Caco-2 (cell line): Measurements from ENCODE around the gene TMEM156. TPM values are rescaled to one million over a fixed set of nuclear protein-coding genes. Genes with fewer than 3 reads are reported as not detected.

Experiments used
- BruUV-seq: library from RNA; stranded (reverse); fragments of 400-500 nt; replicated peaks from 2 replicates; lab custom pipeline; 2021; lab: Mats Ljungman, UMichigan
- CTCF ChIA-PET: fragments of 300-600 bp; sonication (Branson Sonifier 250); formaldehyde crosslinking; loops from one replicate; lab custom pipeline; 2022; ENCODE audit warnings: antibody characterized with exemption; lab: Charles Lee
- POLR2A ChIA-PET: fragments of 300-600 bp; sonication (Branson Sonifier 250); formaldehyde crosslinking; loops from one replicate; lab custom pipeline; 2022; ENCODE audit warnings: antibody characterized with exemption; lab: Charles Lee
- DNase-seq, 2 experiments: peaks; one replicate each; pipeline versions ENCODE4 v3.0.0 to v3.0.0-alpha.2; 2020 to 2022
- H3K27me3 ChIP-seq: replicated peaks from 2 replicates; pipeline ENCODE4 v1.6.0; 2011; ENCODE audit warnings: low read length; ENCODE audit not compliant: control insufficient read depth, insufficient read depth
- H3K36me3 ChIP-seq: 2 replicates; pipeline ENCODE4 v1.5.1; 2011; ENCODE audit warnings: low read length; ENCODE audit not compliant: control insufficient read depth, insufficient read depth
- H3K4me1 ChIP-seq: fragments of 250-450 bp; sonication (Bioruptor Pico); 2 replicates; pipeline ENCODE4 v1.5.1; 2020; ENCODE audit warnings: mild to moderate bottlenecking
- H3K4me3 ChIP-seq: 2 replicates; pipeline ENCODE4 v1.5.1; 2011; ENCODE audit warnings: low read depth, mild to moderate bottlenecking, control low read depth, low read length
- H3K9me3 ChIP-seq: fragments of 250-450 bp; sonication (Bioruptor Pico); 2 replicates; pipeline ENCODE4 v1.5.1; 2020; ENCODE audit warnings: mild to moderate bottlenecking, moderate library complexity
- H3K27ac Mint-ChIP-seq: one replicate; pipeline ENCODE4 v1.8.0; 2022; ENCODE audit warnings: mixed read lengths; ENCODE audit not compliant: unreplicated experiment
- H3K27me3 Mint-ChIP-seq: one replicate; pipeline ENCODE4 v1.8.0; 2022; ENCODE audit warnings: mixed read lengths; ENCODE audit not compliant: insufficient read depth, unreplicated experiment
- H3K36me3 Mint-ChIP-seq: one replicate; pipeline ENCODE4 v1.8.0; 2022; ENCODE audit warnings: mild to moderate bottlenecking, mixed read lengths; ENCODE audit not compliant: insufficient read depth, unreplicated experiment
- H3K4me1 Mint-ChIP-seq: one replicate; pipeline ENCODE4 v1.8.0; 2022; ENCODE audit warnings: low read depth, mixed read lengths; ENCODE audit not compliant: unreplicated experiment
- H3K4me3 Mint-ChIP-seq: one replicate; pipeline ENCODE4 v1.8.0; 2022; ENCODE audit warnings: mild to moderate bottlenecking, moderate library complexity, mixed read lengths; ENCODE audit not compliant: unreplicated experiment
- H3K9me3 Mint-ChIP-seq: one replicate; pipeline ENCODE4 v1.8.0; 2022; ENCODE audit warnings: mixed read lengths; ENCODE audit not compliant: unreplicated experiment
- intact Hi-C: fragments of 100-400 bp; cut with micrococcal nuclease; formaldehyde crosslinking; loops from one replicate; pipeline ENCODE4 v1.10.0; 2022; ENCODE audit not compliant: unreplicated experiment
- total RNA-seq: library from RNA; stranded (reverse); gene quantifications from 2 replicates; pipeline ENCODE4 v1.2.3, GENCODE V29; 2022
- TF ChIP-seq, protein P1 (sequence below), 2 experiments: fragments of 200-600 bp in 1 of 2; IDR thresholded peaks; 1 replicate in 1 of 2; 2 replicates in 1 of 2; pipeline versions ENCODE4 v1.5.1 to v1.8.0; 2011 to 2022; ENCODE audit warnings: antibody characterized with exemption in 1 of 2, control low read depth in 1 of 2, inconsistent platforms in 1 of 2, low read depth in 1 of 2, low read length in 1 of 2, mild to moderate bottlenecking in 1 of 2, moderate library complexity in 1 of 2; ENCODE audit not compliant: insufficient read depth in 1 of 2, severe bottlenecking in 1 of 2, unreplicated experiment in 1 of 2

The TMEM156 gene
- total RNA-seq, 1 experiment from 2014 or later = not detected

DNA sequence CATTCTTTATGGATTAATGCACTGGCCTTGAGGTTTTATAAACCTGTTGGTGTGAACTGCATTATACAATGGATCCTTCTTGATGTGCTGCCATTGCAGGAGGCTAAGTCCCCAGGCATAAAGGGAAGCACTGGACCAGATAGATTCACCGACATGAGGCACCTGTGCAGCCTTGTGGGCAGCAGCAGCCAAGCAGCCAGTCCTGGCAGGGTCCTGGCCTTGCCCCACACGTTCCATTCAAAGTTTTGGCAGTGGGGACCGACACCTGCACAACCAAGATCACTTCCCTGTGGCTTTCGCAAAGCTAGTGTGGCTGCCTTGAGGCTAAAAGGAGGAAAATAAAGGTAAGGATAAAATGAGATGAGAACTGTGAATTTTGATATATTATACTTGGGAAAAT, 53.1 kb downstream of the TMEM156 start:
- no peak for DNase-seq
- no peaks in the 10 kb centered on the region for H3K4me1 ChIP-seq
- TF ChIP-seq, protein P1, sequence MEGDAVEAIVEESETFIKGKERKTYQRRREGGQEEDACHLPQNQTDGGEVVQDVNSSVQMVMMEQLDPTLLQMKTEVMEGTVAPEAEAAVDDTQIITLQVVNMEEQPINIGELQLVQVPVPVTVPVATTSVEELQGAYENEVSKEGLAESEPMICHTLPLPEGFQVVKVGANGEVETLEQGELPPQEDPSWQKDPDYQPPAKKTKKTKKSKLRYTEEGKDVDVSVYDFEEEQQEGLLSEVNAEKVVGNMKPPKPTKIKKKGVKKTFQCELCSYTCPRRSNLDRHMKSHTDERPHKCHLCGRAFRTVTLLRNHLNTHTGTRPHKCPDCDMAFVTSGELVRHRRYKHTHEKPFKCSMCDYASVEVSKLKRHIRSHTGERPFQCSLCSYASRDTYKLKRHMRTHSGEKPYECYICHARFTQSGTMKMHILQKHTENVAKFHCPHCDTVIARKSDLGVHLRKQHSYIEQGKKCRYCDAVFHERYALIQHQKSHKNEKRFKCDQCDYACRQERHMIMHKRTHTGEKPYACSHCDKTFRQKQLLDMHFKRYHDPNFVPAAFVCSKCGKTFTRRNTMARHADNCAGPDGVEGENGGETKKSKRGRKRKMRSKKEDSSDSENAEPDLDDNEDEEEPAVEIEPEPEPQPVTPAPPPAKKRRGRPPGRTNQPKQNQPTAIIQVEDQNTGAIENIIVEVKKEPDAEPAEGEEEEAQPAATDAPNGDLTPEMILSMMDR (IDR thresholded peaks at IDR 0.05; ENCODE audit: insufficient read depth in 1 of 2, low read depth in 1 of 2, low read length in 1 of 2, severe bottlenecking in 1 of 2, unreplicated experiment in 1 of 2) = no peak
- Mint-ChIP-seq H3K4me3 (no peak overlapping the region), H3K27ac (no peak overlapping the region), H3K4me1 (no peaks in the 10 kb centered on the region), H3K9me3 (no peaks in the 10 kb centered on the region), H3K27me3 (no peaks in the 10 kb centered on the region), H3K36me3 (no peaks in the 10 kb centered on the region)
- no peak overlapping the region for H3K4me3 ChIP-seq
- ChIA-PET POLR2A (no interaction called here), CTCF (no interaction called here)
- BruUV-seq = no TSS peak
- no peaks in the 10 kb centered on the region for H3K36me3 ChIP-seq
- H3K9me3 ChIP-seq = no peaks in the 10 kb centered on the region
- intact Hi-C loops = no loop called here
- no peaks in the 10 kb centered on the region for H3K27me3 ChIP-seq

DNA sequence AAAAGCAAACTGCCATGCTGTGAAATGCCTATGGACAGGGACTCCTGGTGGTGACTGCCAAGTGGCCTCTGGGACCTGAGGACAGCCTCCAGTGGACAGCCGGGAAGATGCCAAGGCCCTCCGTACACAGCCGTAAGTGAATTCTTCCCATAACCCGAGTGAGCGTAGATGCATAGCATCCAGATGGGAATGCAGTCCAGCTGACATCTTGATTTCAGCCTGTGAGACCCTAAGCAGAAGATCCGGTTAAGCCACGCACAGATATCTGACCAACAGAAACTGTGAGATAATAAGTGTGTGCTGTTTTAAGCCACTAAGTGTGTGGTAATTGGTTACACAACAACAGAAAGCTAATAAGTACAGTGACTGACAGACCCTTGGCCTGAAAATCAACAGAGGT, 55.9 kb downstream of the TMEM156 start:
- ChIA-PET CTCF (no interaction called here), POLR2A (interaction anchor here (0.7 kb wide), 1 partner anchor 12 kb away, joined by 3 read pairs; no protein-coding TSS in a partner anchor)
- Mint-ChIP-seq H3K36me3 (no peaks in the 10 kb centered on the region), H3K9me3 (no peaks in the 10 kb centered on the region), H3K4me3 (no peak overlapping the region), H3K27me3 (no peaks in the 10 kb centered on the region), H3K4me1 (no peaks in the 10 kb centered on the region), H3K27ac (no peak overlapping the region)
- Histone ChIP-seq H3K27me3 (no peaks in the 10 kb centered on the region), H3K4me3 (no peak overlapping the region), H3K36me3 (no peaks in the 10 kb centered on the region), H3K9me3 (no peaks in the 10 kb centered on the region), H3K4me1 (no peaks in the 10 kb centered on the region)
- BruUV-seq = no TSS peak
- intact Hi-C loops = no loop called here
- DNase-seq = no peak
- TF ChIP-seq, protein P1 (IDR thresholded peaks at IDR 0.05; ENCODE audit: insufficient read depth in 1 of 2, low read depth in 1 of 2, low read length in 1 of 2, severe bottlenecking in 1 of 2, unreplicated experiment in 1 of 2) = no peak

DNA sequence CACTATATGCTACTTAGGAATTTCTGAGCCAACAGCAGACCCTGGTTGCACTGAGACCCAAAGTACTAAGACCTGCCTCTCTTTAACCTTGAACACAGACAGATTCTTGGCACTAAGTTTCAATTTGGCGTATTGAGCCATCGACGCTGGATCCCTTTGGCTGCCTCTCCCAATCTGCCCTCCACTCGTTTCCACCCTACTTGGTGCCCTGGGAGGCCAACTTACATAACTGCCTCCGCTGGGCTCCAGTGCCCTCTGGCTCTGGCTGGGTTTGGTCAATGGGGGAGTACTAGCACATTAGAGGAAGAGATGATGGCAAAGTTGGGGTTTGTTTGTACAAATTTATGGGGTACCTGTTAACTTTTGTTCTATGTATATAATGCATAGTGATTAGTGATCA, 63.5 kb downstream of the TMEM156 start:
- BruUV-seq = no TSS peak
- TF ChIP-seq, protein P1 (IDR thresholded peaks at IDR 0.05; ENCODE audit: insufficient read depth in 1 of 2, low read depth in 1 of 2, low read length in 1 of 2, severe bottlenecking in 1 of 2, unreplicated experiment in 1 of 2) = no peak
- H3K4me1 Mint-ChIP-seq = no peaks in the 10 kb centered on the region
- H3K4me1 ChIP-seq = no peaks in the 10 kb centered on the region
- no peaks in the 10 kb centered on the region for H3K9me3 ChIP-seq
- intact Hi-C loops = no loop called here
- H3K4me3 Mint-ChIP-seq = no peak overlapping the region
- H3K36me3 ChIP-seq = no peaks in the 10 kb centered on the region
- no peak for DNase-seq
- no peak overlapping the region for H3K4me3 ChIP-seq
- H3K27me3 ChIP-seq = no peaks in the 10 kb centered on the region
- no peaks in the 10 kb centered on the region for H3K27me3 Mint-ChIP-seq
- H3K27ac Mint-ChIP-seq = no peak overlapping the region
- ChIA-PET POLR2A (no interaction called here), CTCF (no interaction called here)
- H3K36me3 Mint-ChIP-seq = no peaks in the 10 kb centered on the region
- no peaks in the 10 kb centered on the region for H3K9me3 Mint-ChIP-seq
